ENCODE results near the gene TK2.

The TK2 gene

DNA sequence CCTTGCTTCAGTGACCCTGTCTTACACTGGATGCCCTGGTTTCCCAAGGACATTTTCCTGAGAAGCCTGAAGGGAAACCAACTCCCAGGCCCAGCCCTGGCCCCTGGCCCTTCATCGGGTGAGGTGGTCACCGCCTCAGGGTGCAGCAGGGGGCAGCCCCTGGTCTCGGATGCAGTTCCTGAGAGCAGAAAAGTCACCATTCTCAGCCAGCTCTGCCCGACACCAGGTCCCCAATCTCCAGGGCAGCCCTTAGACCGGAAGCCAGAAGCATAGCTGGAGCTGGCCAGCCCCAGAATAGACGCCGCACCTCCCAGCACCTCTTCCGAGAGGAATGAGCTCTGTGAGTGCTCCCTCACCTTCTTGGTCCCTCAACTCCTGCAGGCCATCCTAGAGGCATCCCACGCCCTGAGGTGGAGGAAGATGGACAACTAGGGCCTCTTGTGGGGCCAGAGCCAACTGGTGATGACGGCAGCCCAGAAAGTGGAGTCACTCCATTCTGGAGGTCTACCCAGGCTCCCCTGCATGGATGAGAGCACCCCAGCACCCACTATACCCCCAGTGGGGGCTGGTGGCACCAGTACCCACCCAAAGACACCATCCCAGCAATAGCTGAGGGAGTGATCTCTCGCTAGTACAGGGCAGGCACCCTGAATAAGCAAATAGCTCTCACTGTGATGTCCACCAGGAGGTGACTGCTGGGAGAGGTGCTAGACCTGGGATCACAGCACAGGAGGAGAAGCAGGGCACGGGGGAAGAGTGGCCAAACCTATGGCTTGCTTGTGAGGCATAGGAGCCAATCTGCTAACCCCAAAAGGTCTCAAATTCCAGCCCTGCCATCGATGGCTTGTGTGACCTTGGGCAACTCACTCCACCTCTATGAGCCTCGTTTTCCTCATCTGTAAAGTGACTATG lies 56.2 kb downstream of the TK2 start:
- Histone ChIP-seq H3K27me3 (replicated peaks; ENCODE audit: control insufficient read depth, insufficient read depth, low read length) (no peaks in the 10 kb centered on the region; the same call in none of the 2 replicates), H3K36me3 (ENCODE audit: control insufficient read depth, insufficient read depth, low read length) (no peaks in the 10 kb centered on the region), H3K4me3 (replicated peaks; ENCODE audit: low read depth, low read length) (no peak overlapping the region)
- DNase-seq (ENCODE audit: extremely low read depth, insufficient read length), result no peak
- TF ChIP-seq, protein P1, sequence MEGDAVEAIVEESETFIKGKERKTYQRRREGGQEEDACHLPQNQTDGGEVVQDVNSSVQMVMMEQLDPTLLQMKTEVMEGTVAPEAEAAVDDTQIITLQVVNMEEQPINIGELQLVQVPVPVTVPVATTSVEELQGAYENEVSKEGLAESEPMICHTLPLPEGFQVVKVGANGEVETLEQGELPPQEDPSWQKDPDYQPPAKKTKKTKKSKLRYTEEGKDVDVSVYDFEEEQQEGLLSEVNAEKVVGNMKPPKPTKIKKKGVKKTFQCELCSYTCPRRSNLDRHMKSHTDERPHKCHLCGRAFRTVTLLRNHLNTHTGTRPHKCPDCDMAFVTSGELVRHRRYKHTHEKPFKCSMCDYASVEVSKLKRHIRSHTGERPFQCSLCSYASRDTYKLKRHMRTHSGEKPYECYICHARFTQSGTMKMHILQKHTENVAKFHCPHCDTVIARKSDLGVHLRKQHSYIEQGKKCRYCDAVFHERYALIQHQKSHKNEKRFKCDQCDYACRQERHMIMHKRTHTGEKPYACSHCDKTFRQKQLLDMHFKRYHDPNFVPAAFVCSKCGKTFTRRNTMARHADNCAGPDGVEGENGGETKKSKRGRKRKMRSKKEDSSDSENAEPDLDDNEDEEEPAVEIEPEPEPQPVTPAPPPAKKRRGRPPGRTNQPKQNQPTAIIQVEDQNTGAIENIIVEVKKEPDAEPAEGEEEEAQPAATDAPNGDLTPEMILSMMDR (IDR thresholded peaks at IDR 0.05; ENCODE audit: insufficient read depth, low read length, poor library complexity, severe bottlenecking), result no peak

DNA sequence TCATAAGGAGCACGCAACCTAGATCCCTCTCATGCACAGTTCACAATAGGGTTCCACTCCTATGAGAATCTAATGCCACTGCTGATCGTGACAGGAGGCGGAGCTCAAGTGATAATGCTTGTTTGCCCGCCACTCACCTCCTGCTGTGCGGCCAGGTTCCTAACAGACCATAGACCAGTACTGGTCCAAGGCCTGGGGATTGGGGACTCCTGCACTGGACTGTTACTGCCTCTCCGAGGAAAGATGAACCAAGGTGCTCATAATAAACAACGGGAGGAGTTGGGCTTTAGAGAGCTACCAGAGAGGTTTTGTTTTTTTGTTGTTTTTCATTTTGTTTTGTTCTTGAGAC lies 58.2 kb downstream of the TK2 start:
- TF ChIP-seq, protein P1 (IDR thresholded peaks at IDR 0.05; ENCODE audit: insufficient read depth, low read length, poor library complexity, severe bottlenecking), result no peak
- Histone ChIP-seq H3K4me3 (replicated peaks; ENCODE audit: low read depth, low read length) (no peak overlapping the region), H3K36me3 (ENCODE audit: control insufficient read depth, insufficient read depth, low read length) (no peaks in the 10 kb centered on the region), H3K27me3 (replicated peaks; ENCODE audit: control insufficient read depth, insufficient read depth, low read length) (no peaks in the 10 kb centered on the region; the same call in none of the 2 replicates)
- no peak for DNase-seq (ENCODE audit: extremely low read depth, insufficient read length)

DNA sequence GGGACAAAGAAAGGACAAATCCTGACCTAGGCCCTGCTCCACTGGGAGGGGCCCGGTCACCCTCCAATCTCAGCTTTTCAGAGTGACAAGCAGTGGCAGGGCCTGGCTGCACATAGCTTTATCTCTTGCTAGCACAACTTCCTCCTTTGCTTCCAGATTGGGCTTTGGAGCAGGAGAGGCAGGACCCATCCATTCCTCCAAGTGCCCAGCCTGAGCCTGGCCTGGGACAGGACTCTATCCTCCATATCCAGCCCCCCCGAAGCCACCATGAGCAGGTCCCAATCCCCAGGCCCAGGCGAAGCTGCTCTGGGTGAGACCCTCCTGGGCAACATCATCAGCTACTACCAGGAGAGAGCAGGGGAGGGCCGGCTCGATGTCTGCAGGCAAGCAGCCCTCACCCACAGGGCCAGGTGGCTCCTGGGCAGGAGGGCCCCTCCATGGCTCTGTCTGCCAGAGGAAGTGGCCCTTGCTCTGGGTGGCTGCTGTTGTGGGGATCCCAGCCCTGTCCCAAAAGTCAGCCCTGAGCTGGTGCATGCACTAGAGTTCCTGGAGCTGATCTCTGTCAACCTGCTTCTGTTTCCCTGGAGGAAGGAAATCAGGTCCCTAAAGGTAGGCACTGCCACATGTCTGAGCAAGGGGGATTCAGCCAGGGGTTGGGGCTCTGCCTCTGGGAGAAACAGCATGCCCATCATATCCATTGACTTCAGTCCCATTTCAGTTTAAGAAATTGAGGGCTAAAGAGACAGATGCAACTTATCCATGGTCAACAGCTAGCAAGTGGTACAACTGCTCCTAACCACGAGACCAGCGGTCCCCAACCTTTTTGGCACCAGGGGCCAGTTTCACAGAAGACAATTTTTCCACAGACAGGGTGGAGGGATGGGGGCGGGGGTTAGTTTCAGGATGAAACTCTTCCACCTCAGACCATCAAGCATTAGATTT lies 58.9 kb downstream of the TK2 start:
- Histone ChIP-seq H3K36me3 (ENCODE audit: control insufficient read depth, insufficient read depth, low read length) (no peaks in the 10 kb centered on the region), H3K27me3 (replicated peaks; ENCODE audit: control insufficient read depth, insufficient read depth, low read length) (no peaks in the 10 kb centered on the region; the same call in none of the 2 replicates), H3K4me3 (replicated peaks; ENCODE audit: low read depth, low read length) (no peak overlapping the region)
- TF ChIP-seq, protein P1 (IDR thresholded peaks at IDR 0.05; ENCODE audit: insufficient read depth, low read length, poor library complexity, severe bottlenecking), result no peak
- DNase-seq (ENCODE audit: extremely low read depth, insufficient read length), result no peak

DNA sequence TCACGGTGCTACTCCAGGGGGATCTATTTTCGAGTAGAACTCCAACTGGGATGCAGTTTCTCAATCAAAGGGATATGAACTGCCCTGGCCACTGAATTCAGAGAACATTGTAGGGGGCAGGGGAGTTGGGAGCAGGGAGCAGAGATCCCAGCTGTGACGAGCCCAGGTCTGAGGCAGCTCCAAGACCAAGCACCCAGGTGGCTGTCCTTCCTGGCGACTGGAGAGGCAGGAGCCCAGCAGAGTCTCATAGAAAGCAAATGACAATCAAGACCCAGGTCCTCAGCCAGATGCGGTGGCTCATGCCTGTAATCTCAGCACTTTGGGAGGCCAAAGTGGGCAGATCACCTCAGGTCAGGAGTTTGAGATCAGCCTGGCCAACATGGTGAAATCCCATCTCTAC lies 60.1 kb downstream of the TK2 start:
- TF ChIP-seq, protein P1 (IDR thresholded peaks at IDR 0.05; ENCODE audit: insufficient read depth, low read length, poor library complexity, severe bottlenecking), result no peak
- H3K27me3 ChIP-seq (replicated peaks; ENCODE audit: control insufficient read depth, insufficient read depth, low read length), result no peaks in the 10 kb centered on the region; the same call in none of the 2 replicates
- no peaks in the 10 kb centered on the region for H3K36me3 ChIP-seq (ENCODE audit: control insufficient read depth, insufficient read depth, low read length)
- H3K4me3 ChIP-seq (replicated peaks; ENCODE audit: low read depth, low read length), result no peak overlapping the region
- DNase-seq (ENCODE audit: extremely low read depth, insufficient read length), result no peak

DNA sequence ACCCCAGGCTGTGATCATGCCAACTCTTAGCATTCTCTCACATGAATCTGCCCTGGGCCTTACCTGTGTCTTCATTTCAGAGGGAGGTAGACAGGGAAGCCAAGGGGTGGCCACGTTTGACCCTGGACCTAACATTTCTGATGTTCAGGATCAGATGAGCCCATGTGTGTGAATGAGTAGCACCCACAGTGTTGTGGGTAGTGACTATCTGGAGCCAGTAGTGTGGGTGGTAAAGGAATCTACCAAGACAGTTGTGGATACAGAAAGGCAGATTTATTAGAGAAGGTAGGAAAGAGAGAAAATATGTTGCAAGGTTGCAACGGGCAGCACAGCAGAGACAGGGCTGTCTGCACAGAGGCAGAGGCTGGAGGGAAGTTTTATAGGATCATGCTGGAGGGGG lies 60.5 kb downstream of the TK2 start:
- TF ChIP-seq, protein P1 (IDR thresholded peaks at IDR 0.05; ENCODE audit: insufficient read depth, low read length, poor library complexity, severe bottlenecking), result no peak
- no peak for DNase-seq (ENCODE audit: extremely low read depth, insufficient read length)
- Histone ChIP-seq H3K4me3 (replicated peaks; ENCODE audit: low read depth, low read length) (no peak overlapping the region), H3K36me3 (ENCODE audit: control insufficient read depth, insufficient read depth, low read length) (no peaks in the 10 kb centered on the region), H3K27me3 (replicated peaks; ENCODE audit: control insufficient read depth, insufficient read depth, low read length) (no peaks in the 10 kb centered on the region; the same call in none of the 2 replicates)

Data from GM06990 (cell line).